Measurements from ENCODE around the gene GPR158. TPM values are rescaled to one million over a fixed set of nuclear protein-coding genes. Genes with fewer than 3 reads are reported as not detected.

GPR158 gene
- total RNA-seq, 1 experiment from 2014 or later: 2.9 TPM

- POLR2A ChIA-PET: no interaction called here
These were observed 34.8 kb downstream of the GPR158 start for GRCh38 chr10:25209618-25210017.

More at GRCh38 chr10:25209618-25210017, 34.8 kb downstream of the GPR158 start:
- no TSS peak for BruUV-seq (replicated peaks)
- ATAC-seq: no peak
- intact Hi-C loops (cut with micrococcal nuclease): no loop called here
- H3K79me2 ChIP-seq (ENCODE audit: insufficient read depth, low read length): no peaks in the 10 kb centered on the region
- no peak overlapping the region for H3K4me3 ChIP-seq (replicated peaks in 1 of 2; ENCODE audit: low read depth in 1 of 2, low read length in 2 of 2)
- ChIA-PET RAD21 (ENCODE audit: low non-redundant PET in 1 of 2, low total read pairs in 2 of 2, uncharacterized antibody in 2 of 2, unreplicated experiment in 2 of 2) (no interaction called here), CTCF (no interaction called here)
- H2AFZ ChIP-seq (ENCODE audit: low read depth, low read length, poor library complexity, severe bottlenecking): no peak overlapping the region
- no peak overlapping the region for H3K4me2 ChIP-seq (ENCODE audit: low read length)
- H3K27ac ChIP-seq (ENCODE audit: low read depth, low read length): no peak overlapping the region
- no peaks in the 10 kb centered on the region for H3K4me1 ChIP-seq (ENCODE audit: control insufficient read depth in 1 of 2, insufficient read depth in 2 of 2, low read length in 2 of 2)
- no peaks in the 10 kb centered on the region for H3K9me2 ChIP-seq (ENCODE audit: insufficient read depth)
- no peak overlapping the region for H3K9ac ChIP-seq (ENCODE audit: low read length)
- no peaks in the 10 kb centered on the region for H3K9me3 ChIP-seq (ENCODE audit: control insufficient read depth in 1 of 2, insufficient read depth in 1 of 2, low read depth in 1 of 2, low read length in 2 of 2)
- H4K20me1 ChIP-seq (ENCODE audit: insufficient read depth): no peaks in the 10 kb centered on the region
- no peaks in the 10 kb centered on the region for H3K36me3 ChIP-seq (ENCODE audit: control insufficient read depth in 1 of 2, insufficient read depth in 2 of 2, low read length in 2 of 2)
- TF ChIP-seq SP1 (IDR thresholded peaks at IDR 0.05; ENCODE audit: low read depth): no peak
- TF ChIP-seq SRF (IDR thresholded peaks at IDR 0.05; ENCODE audit: low read depth): no peak
- no peak for TF ChIP-seq ZNF274 (IDR thresholded peaks at IDR 0.05; ENCODE audit: low read depth, low read length)
- TF ChIP-seq SIN3A (IDR thresholded peaks at IDR 0.05; ENCODE audit: low read depth): no peak
- no peak for TF ChIP-seq JUND (IDR thresholded peaks at IDR 0.05)
- TF ChIP-seq ZBTB33 (IDR thresholded peaks at IDR 0.05; ENCODE audit: extremely low read depth, insufficient replicate concordance, low read length): no peak
- no peak for TF ChIP-seq EGR1 (IDR thresholded peaks at IDR 0.05; ENCODE audit: low read depth)
- TF ChIP-seq FOSL1 (IDR thresholded peaks at IDR 0.05; ENCODE audit: low read depth): no peak
- TF ChIP-seq CTCF (IDR thresholded peaks at IDR 0.05 in 2 of 3, conservative IDR thresholded peaks at IDR 0.05 in 1 of 3; ENCODE audit: borderline replicate concordance in 1 of 3, insufficient read depth in 1 of 3, low read depth in 2 of 3, low read length in 2 of 3): no peak
- DNase-seq (ENCODE audit: low read depth, low spot score): no peak
- H3K27me3 ChIP-seq (ENCODE audit: insufficient read depth, low read length): no peaks in the 10 kb centered on the region
